PC-3 (cell line): ENCODE measurements around the gene NT5C1B. TPM values are rescaled to one million over a fixed set of nuclear protein-coding genes. Genes with fewer than 3 reads are reported as not detected.

Source experiments
- ATAC-seq: fragments of 200-7000 bp; cut with Tn5 transposase; 2 replicates; pipeline ENCODE4 v1.9.1; 2020; ENCODE audit warnings: mild to moderate bottlenecking, moderate library complexity
- BruUV-seq: library from RNA; stranded (reverse); fragments of 400-500 nt; replicated peaks from 2 replicates; lab custom pipeline; 2021; lab: Mats Ljungman, UMichigan
- CTCF ChIA-PET: fragments of 300-600 bp; sonication (Branson Sonifier 250); formaldehyde crosslinking; loops from one replicate; lab custom pipeline; 2022; ENCODE audit warnings: antibody characterized with exemption; lab: Charles Lee
- POLR2A ChIA-PET: fragments of 300-600 bp; sonication (Branson Sonifier 250); formaldehyde crosslinking; loops from one replicate; lab custom pipeline; 2022; ENCODE audit warnings: antibody characterized with exemption; ENCODE audit not compliant: unreplicated experiment; lab: Charles Lee
- DNase-seq: peaks from one replicate; pipeline ENCODE4 v3.0.0-alpha.2; 2015
- H2AFZ ChIP-seq: fragments of 300-600 bp; sonication (generic); 2 replicates; pipeline ENCODE4 v1.6.0; 2016; ENCODE audit warnings: antibody characterized with exemption, low read length
- H3F3A ChIP-seq: fragments of 300-600 bp; sonication (generic); one replicate; pipeline ENCODE4 v1.6.0; 2017; ENCODE audit warnings: antibody characterized with exemption, low read length, control low read depth, mild to moderate bottlenecking; ENCODE audit not compliant: unreplicated experiment
- H3K27ac ChIP-seq: fragments of 300-600 bp; sonication (generic); 2 replicates; pipeline ENCODE4 v1.5.1; 2016; ENCODE audit warnings: mild to moderate bottlenecking, low read length
- H3K27me3 ChIP-seq: fragments of 300-600 bp; sonication (generic); 2 replicates; pipeline ENCODE4 v1.6.1; 2016; ENCODE audit warnings: low read length, mixed read lengths
- H3K36me3 ChIP-seq: fragments of 300-600 bp; sonication (generic); 2 replicates; pipeline ENCODE4 v1.6.1; 2016; ENCODE audit warnings: low read depth, mixed run types, low read length, mixed read lengths
- H3K4me1 ChIP-seq: fragments of 300-600 bp; sonication (generic); 2 replicates; pipeline ENCODE4 v1.5.1; 2016; ENCODE audit warnings: low read length; ENCODE audit not compliant: insufficient read depth
- H3K4me2 ChIP-seq: fragments of 300-600 bp; sonication (generic); 2 replicates; pipeline ENCODE4 v1.6.0; 2016; ENCODE audit warnings: low read length
- H3K4me3 ChIP-seq: fragments of 300-600 bp; sonication (generic); 2 replicates; pipeline ENCODE4 v1.5.1; 2016; ENCODE audit warnings: mild to moderate bottlenecking, low read length, mixed read lengths
- H3K79me2 ChIP-seq: fragments of 300-600 bp; sonication (generic); 2 replicates; pipeline ENCODE4 v1.6.1; 2017; ENCODE audit warnings: low read length, mixed read lengths
- H3K9ac ChIP-seq: fragments of 300-600 bp; sonication (generic); 2 replicates; pipeline ENCODE4 v1.6.0; 2016; ENCODE audit warnings: mild to moderate bottlenecking, low read length
- H3K9me2 ChIP-seq: fragments of 300-600 bp; sonication (generic); replicated peaks from 2 replicates; pipeline ENCODE4 v1.6.1; 2016; ENCODE audit warnings: mixed run types, low read length, mixed read lengths
- H3K9me3 ChIP-seq: fragments of 300-600 bp; sonication (generic); 2 replicates; pipeline ENCODE4 v1.6.1; 2016; ENCODE audit warnings: low read length, mixed read lengths
- H4K20me1 ChIP-seq: fragments of 300-600 bp; sonication (generic); 2 replicates; pipeline ENCODE4 v1.6.1; 2016; ENCODE audit warnings: low read length, mixed read lengths
- CTCF ChIP-seq: fragments of 300-600 bp; sonication (generic); conservative IDR thresholded peaks from 2 replicates; pipeline ENCODE4 v1.5.1; 2017; ENCODE audit warnings: antibody characterized with exemption, low read depth, mild to moderate bottlenecking, low read length
- EZH2 ChIP-seq: fragments of 300-600 bp; sonication (generic); IDR thresholded peaks from one replicate; pipeline ENCODE4 v1.6.1; 2017; ENCODE audit warnings: antibody characterized with exemption, mild to moderate bottlenecking, low read length; ENCODE audit not compliant: unreplicated experiment
- EZH2phosphoT487 ChIP-seq: fragments of 300-600 bp; sonication (generic); IDR thresholded peaks from 2 replicates; pipeline ENCODE4 v1.6.1; 2018; ENCODE audit warnings: mild to moderate bottlenecking, antibody characterized with exemption, low read length, borderline replicate concordance
- intact Hi-C: fragments of 100-400 bp; cut with micrococcal nuclease; formaldehyde crosslinking; loops from 2 replicates; pipeline ENCODE4 v1.9.0; 2023
- total RNA-seq: library from RNA; depleted of rRNA; stranded (reverse); fragments of >200 nt; gene quantifications from 2 replicates; pipeline ENCODE4 v1.2.3, GENCODE V29; 2014

The NT5C1B gene
- total RNA-seq, 1 experiment from 2014 or later: not detected

GRCh38 chr2:18551623-18552022 is 37.7 kb downstream of the NT5C1B start:
- TF ChIP-seq EZH2 (no peak), EZH2phosphoT487 (no peak), CTCF (no peak)
- Histone ChIP-seq H3K9ac (peak overlapping the region; percentile 60), H3K27me3 (no peaks in the 10 kb centered on the region), H3K4me3 (peak overlapping the region; percentile 23; the same call in 1 of the 2 replicates), H3F3A (peaks cover 18% of the 10 kb centered on the region), H4K20me1 (no peaks in the 10 kb centered on the region), H3K36me3 (peaks cover 18% of the 10 kb centered on the region; the same call in 1 of the 2 replicates), H3K4me2 (peak overlapping the region; percentile 69), H3K9me2 (no peaks in the 10 kb centered on the region), H3K79me2 (peaks cover 31% of the 10 kb centered on the region), H2AFZ (no peak overlapping the region), H3K4me1 (peaks cover 42% of the 10 kb centered on the region), H3K27ac (peak overlapping the region; percentile 94), H3K9me3 (no peaks in the 10 kb centered on the region)
- no peak for DNase-seq
- intact Hi-C loops: loop anchor here (1.0 kb wide), 1 partner anchor 9 kb away; the partner anchor contains the start of gene RDH14
- no peak; the same call in 1 of the 2 replicates for ATAC-seq
- CTCF ChIA-PET: no interaction called here
- TSS peak; percentile 81 for BruUV-seq
- POLR2A ChIA-PET: no interaction called here

DNA sequence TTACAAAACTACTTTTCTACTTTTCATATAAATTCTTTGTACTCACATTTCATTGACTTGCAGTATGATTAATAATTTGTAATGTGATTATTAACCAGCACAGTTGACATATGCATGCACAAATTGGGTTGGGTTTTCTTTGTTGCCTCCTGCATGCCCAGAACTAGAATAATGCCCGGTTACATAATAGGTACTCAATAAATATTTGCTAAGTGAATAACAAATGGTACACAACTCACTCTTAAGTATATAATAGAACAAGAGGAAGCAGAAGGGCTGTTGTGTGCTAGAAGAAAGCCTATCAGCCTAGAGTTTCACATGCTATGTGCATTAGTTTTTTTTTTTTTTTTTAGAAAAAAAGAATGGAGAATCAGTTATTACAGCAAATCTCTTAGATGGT is 38.2 kb downstream of the NT5C1B start:
- H4K20me1 ChIP-seq: no peaks in the 10 kb centered on the region
- no peaks in the 10 kb centered on the region for H3K27me3 ChIP-seq
- no TSS peak for BruUV-seq
- H3K27ac ChIP-seq: peak overlapping the region; percentile 94
- peak overlapping the region; percentile 38; the same call in 1 of the 2 replicates for H3K4me3 ChIP-seq
- peaks cover 18% of the 10 kb centered on the region for H3F3A ChIP-seq
- no peaks in the 10 kb centered on the region for H3K9me3 ChIP-seq
- H3K9me2 ChIP-seq: no peaks in the 10 kb centered on the region
- ChIA-PET CTCF (no interaction called here), POLR2A (interaction anchor here (0.7 kb wide), 1 partner anchor 8 kb away, joined by 4 read pairs; no protein-coding TSS in a partner anchor)
- H3K36me3 ChIP-seq: peaks cover 18% of the 10 kb centered on the region; the same call in 1 of the 2 replicates
- peaks cover 46% of the 10 kb centered on the region for H3K4me1 ChIP-seq
- H3K79me2 ChIP-seq: peaks cover 26% of the 10 kb centered on the region
- ATAC-seq (peak; percentile 86), DNase-seq (peak; percentile 88)
- intact Hi-C loops: loop anchor here (1.0 kb wide), 1 partner anchor 9 kb away; the partner anchor contains the start of gene RDH14
- TF ChIP-seq CTCF (no peak), EZH2phosphoT487 (no peak)
- H3K9ac ChIP-seq: peak overlapping the region; percentile 60
- H2AFZ ChIP-seq: no peak overlapping the region
- peak overlapping the region; percentile 69 for H3K4me2 ChIP-seq

DNA sequence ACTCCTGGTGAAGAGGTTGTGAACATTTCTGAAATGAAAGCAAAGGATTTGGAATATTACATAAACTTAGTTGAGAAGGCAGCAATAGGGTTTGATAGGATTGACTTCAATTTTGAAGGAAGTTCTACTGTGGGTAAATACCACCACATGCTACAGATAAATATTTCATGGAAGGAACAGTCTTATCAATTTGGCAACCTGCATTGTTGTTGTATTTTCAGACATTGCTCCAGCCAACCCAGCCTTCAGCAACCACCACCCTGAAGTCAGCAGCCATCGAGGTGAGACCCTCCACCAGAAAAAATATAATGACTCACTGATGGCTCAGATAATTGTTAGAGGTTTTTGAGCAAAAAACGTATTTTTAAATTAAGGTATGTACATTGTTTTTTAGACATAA is 38.9 kb downstream of the NT5C1B start:
- no peaks in the 10 kb centered on the region for H3K9me3 ChIP-seq
- ATAC-seq (no peak), DNase-seq (no peak)
- H3K4me3 ChIP-seq: peak overlapping the region; percentile 38; the same call in 1 of the 2 replicates
- no peaks in the 10 kb centered on the region for H3K27me3 ChIP-seq
- 0 out of 2 replicates have a peak overlapping the region, but pooled peaks have one; percentile 3 for H2AFZ ChIP-seq
- peaks cover 20% of the 10 kb centered on the region; the same call in 1 of the 2 replicates for H3K79me2 ChIP-seq
- H3K9ac ChIP-seq: peak overlapping the region; percentile 47
- peaks cover 18% of the 10 kb centered on the region for H3F3A ChIP-seq
- CTCF ChIA-PET: no interaction called here
- H4K20me1 ChIP-seq: no peaks in the 10 kb centered on the region
- TSS peak; percentile 12 for BruUV-seq
- no peak for TF ChIP-seq EZH2
- TF ChIP-seq CTCF: no peak
- TF ChIP-seq EZH2phosphoT487: no peak
- H3K36me3 ChIP-seq: peaks cover 10% of the 10 kb centered on the region; the same call in 1 of the 2 replicates
- intact Hi-C loops: no loop called here
- H3K27ac ChIP-seq: peak overlapping the region; percentile 94
- peaks cover 54% of the 10 kb centered on the region for H3K4me1 ChIP-seq
- H3K9me2 ChIP-seq: no peaks in the 10 kb centered on the region
- peak overlapping the region; percentile 69 for H3K4me2 ChIP-seq
- POLR2A ChIA-PET: interaction anchor here (0.6 to 0.7 kb wide), 2 partner anchors 9 to 392 kb away, joined by 3 to 4 read pairs; no protein-coding TSS in a partner anchor
